KMS-11 (cell line): ENCODE measurements around the gene C11orf71.

Source experiments
- H2AFZ ChIP-seq: fragments of 200-600 bp; sonication (generic); 2 replicates; pipeline ENCODE4 v1.6.1; 2016; ENCODE audit warnings: antibody characterized with exemption, mixed run types, low read depth
- H3K27ac ChIP-seq: fragments of 200-600 bp; sonication (generic); 2 replicates; pipeline ENCODE4 v1.6.1; 2016; ENCODE audit warnings: mild to moderate bottlenecking, mixed run types
- H3K27me3 ChIP-seq: fragments of 200-600 bp; sonication (generic); 2 replicates; pipeline ENCODE4 v1.6.1; 2017; ENCODE audit warnings: mild to moderate bottlenecking, low read depth, mixed run types, moderate library complexity; ENCODE audit not compliant: insufficient read depth
- H3K36me3 ChIP-seq: fragments of 200-600 bp; sonication (generic); 2 replicates; pipeline ENCODE4 v1.6.1; 2017; ENCODE audit warnings: mild to moderate bottlenecking, mixed run types; ENCODE audit not compliant: insufficient read depth
- H3K4me1 ChIP-seq: fragments of 200-600 bp; sonication (generic); 2 replicates; pipeline ENCODE4 v1.6.1; 2016; ENCODE audit warnings: mild to moderate bottlenecking, low read depth, mixed run types; ENCODE audit not compliant: poor library complexity, severe bottlenecking
- H3K4me2 ChIP-seq: fragments of 200-600 bp; sonication (generic); 2 replicates; pipeline ENCODE4 v1.7.0; 2016; ENCODE audit warnings: mild to moderate bottlenecking, mixed run types
- H3K4me3 ChIP-seq: fragments of 200-600 bp; sonication (generic); IDR thresholded peaks from 2 replicates; pipeline ENCODE4 v1.6.1; 2017; ENCODE audit warnings: low read depth, low read length, mixed read lengths; ENCODE audit not compliant: insufficient read depth
- H3K79me2 ChIP-seq: fragments of 200-600 bp; sonication (generic); 2 replicates; pipeline ENCODE4 v1.6.1; 2016; ENCODE audit warnings: low read depth, mixed run types; ENCODE audit not compliant: insufficient read depth
- H3K9ac ChIP-seq: fragments of 200-600 bp; sonication (generic); 2 replicates; pipeline ENCODE4 v1.6.1; 2016; ENCODE audit warnings: mild to moderate bottlenecking, mixed run types
- H4K20me1 ChIP-seq: fragments of 200-600 bp; sonication (generic); 2 replicates; pipeline ENCODE4 v1.6.1; 2016; ENCODE audit warnings: mild to moderate bottlenecking, mixed run types; ENCODE audit not compliant: insufficient read depth
- TF ChIP-seq, protein P1 (sequence below): fragments of 200-600 bp; sonication (generic); conservative IDR thresholded peaks from 2 replicates; pipeline ENCODE4 v1.6.1; 2017; ENCODE audit warnings: low read depth, mild to moderate bottlenecking, antibody characterized with exemption, low read length, moderate library complexity, mixed read lengths

The C11orf71 gene

GRCh38 chr11:114384487-114384886 lies 15.8 kb downstream of the C11orf71 start:
- no peaks in the 10 kb centered on the region for H4K20me1 ChIP-seq
- no peak overlapping the region for H3K4me2 ChIP-seq
- H3K36me3 ChIP-seq, result no peaks in the 10 kb centered on the region
- H3K4me1 ChIP-seq, result no peaks in the 10 kb centered on the region
- H3K27ac ChIP-seq, result no peak overlapping the region
- H2AFZ ChIP-seq, result no peak overlapping the region
- no peaks in the 10 kb centered on the region for H3K79me2 ChIP-seq
- H3K9ac ChIP-seq, result no peak overlapping the region
- H3K4me3 ChIP-seq, result no peak overlapping the region
- TF ChIP-seq, protein P1, sequence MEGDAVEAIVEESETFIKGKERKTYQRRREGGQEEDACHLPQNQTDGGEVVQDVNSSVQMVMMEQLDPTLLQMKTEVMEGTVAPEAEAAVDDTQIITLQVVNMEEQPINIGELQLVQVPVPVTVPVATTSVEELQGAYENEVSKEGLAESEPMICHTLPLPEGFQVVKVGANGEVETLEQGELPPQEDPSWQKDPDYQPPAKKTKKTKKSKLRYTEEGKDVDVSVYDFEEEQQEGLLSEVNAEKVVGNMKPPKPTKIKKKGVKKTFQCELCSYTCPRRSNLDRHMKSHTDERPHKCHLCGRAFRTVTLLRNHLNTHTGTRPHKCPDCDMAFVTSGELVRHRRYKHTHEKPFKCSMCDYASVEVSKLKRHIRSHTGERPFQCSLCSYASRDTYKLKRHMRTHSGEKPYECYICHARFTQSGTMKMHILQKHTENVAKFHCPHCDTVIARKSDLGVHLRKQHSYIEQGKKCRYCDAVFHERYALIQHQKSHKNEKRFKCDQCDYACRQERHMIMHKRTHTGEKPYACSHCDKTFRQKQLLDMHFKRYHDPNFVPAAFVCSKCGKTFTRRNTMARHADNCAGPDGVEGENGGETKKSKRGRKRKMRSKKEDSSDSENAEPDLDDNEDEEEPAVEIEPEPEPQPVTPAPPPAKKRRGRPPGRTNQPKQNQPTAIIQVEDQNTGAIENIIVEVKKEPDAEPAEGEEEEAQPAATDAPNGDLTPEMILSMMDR, result no peak
- no peaks in the 10 kb centered on the region for H3K27me3 ChIP-seq

GRCh38 chr11:114382509-114382908 lies 17.8 kb downstream of the C11orf71 start:
- Histone ChIP-seq H4K20me1 (no peaks in the 10 kb centered on the region), H2AFZ (no peak overlapping the region), H3K27me3 (no peaks in the 10 kb centered on the region), H3K4me1 (no peaks in the 10 kb centered on the region), H3K36me3 (no peaks in the 10 kb centered on the region), H3K27ac (no peak overlapping the region), H3K4me2 (no peak overlapping the region), H3K79me2 (no peaks in the 10 kb centered on the region), H3K4me3 (no peak overlapping the region), H3K9ac (no peak overlapping the region)
- TF ChIP-seq, protein P1, result no peak

DNA sequence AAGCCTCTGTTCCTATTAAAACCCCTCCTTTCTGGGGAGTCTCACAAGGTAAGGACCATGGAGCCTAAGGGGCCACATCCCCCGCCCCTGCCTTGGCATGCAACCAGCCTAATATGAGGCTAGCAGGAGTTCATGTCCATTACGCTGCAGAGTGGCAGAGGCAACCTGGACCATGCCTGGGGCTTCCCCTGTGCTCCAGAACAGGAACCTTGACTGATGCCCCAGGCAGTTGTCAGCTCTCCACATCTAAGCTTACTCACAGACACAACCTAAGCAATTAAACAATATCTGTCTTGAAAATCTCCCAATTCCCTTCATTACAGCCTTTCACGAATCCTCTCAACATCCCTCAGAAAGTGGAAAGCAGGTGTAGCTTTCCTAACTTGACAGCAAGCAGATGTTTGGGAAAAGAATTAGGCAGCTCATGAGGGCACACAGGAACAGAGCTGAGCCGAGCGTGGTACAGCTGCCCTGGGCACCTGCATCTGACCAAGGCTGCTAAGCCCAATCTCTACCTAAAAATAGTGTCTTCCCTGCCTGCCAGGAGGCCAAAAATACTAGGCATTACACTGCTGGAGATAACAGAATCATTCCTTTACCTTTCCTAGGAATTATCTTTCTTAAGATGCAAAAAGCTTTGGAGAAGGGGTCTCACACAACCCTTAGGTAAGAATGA lies 20.8 kb downstream of the C11orf71 start:
- no peaks in the 10 kb centered on the region for H3K27me3 ChIP-seq
- H4K20me1 ChIP-seq, result no peaks in the 10 kb centered on the region
- H3K79me2 ChIP-seq, result no peaks in the 10 kb centered on the region
- TF ChIP-seq, protein P1, result no peak
- H2AFZ ChIP-seq, result no peak overlapping the region
- no peaks in the 10 kb centered on the region for H3K36me3 ChIP-seq
- no peaks in the 10 kb centered on the region for H3K4me1 ChIP-seq
- no peak overlapping the region for H3K9ac ChIP-seq
- no peak overlapping the region for H3K4me3 ChIP-seq
- H3K27ac ChIP-seq, result no peak overlapping the region
- no peak overlapping the region for H3K4me2 ChIP-seq

- H3K4me2 ChIP-seq, result no peak overlapping the region
- H4K20me1 ChIP-seq, result no peaks in the 10 kb centered on the region
- H3K4me1 ChIP-seq, result no peaks in the 10 kb centered on the region
- H3K27ac ChIP-seq, result no peak overlapping the region
- H3K79me2 ChIP-seq, result no peaks in the 10 kb centered on the region
- no peaks in the 10 kb centered on the region for H3K27me3 ChIP-seq
- H3K4me3 ChIP-seq, result no peak overlapping the region
- TF ChIP-seq, protein P1, result no peak
- no peak overlapping the region for H3K9ac ChIP-seq
- H3K36me3 ChIP-seq, result no peaks in the 10 kb centered on the region
- H2AFZ ChIP-seq, result no peak overlapping the region
These were observed 22.6 kb downstream of the C11orf71 start for GRCh38 chr11:114377612-114378267.
